Retinal pigment epithelial cell (primary cell): ENCODE data around the gene PHACTR3.
"Not testable (repeated sequence)": the region's sequence is repeated elsewhere in the genome, so short reads cannot be mapped to it uniquely, and the experiment has no call there.

Experiments
- DNase-seq: peaks from one replicate; pipeline ENCODE4 v3.0.0-alpha.2; 2010; ENCODE audit warnings: low read depth
- H3K4me3 ChIP-seq: 2 replicates; pipeline ENCODE4 v1.5.1; 2011; ENCODE audit warnings: mild to moderate bottlenecking, low read length, control low read depth, moderate library complexity
- CTCF ChIP-seq: conservative IDR thresholded peaks from 2 replicates; pipeline ENCODE4 v1.5.1; 2011; ENCODE audit warnings: low read depth, low read length, control low read depth, inconsistent platforms

Gene PHACTR3

GRCh38 chr20:59873409-59873808 lies 269.1 kb downstream of the PHACTR3 start:
- TF ChIP-seq CTCF: no peak
- DNase-seq: no peak
- H3K4me3 ChIP-seq: no peak overlapping the region

GRCh38 chr20:59880198-59880597 lies 275.9 kb downstream of the PHACTR3 start:
- DNase-seq: no peak
- H3K4me3 ChIP-seq: no peak overlapping the region
- TF ChIP-seq CTCF: no peak

GRCh38 chr20:59884494-59884893 lies 280.2 kb downstream of the PHACTR3 start:
- no peak for DNase-seq
- no peak for TF ChIP-seq CTCF

GRCh38 chr20:59888050-59888449 lies 283.7 kb downstream of the PHACTR3 start:
- TF ChIP-seq CTCF: no peak

More at GRCh38 chr20:59884494-59884893, 280.2 kb downstream of the PHACTR3 start:
- no peak overlapping the region for H3K4me3 ChIP-seq

GRCh38 chr20:59890035-59890434 lies 285.7 kb downstream of the PHACTR3 start:
- DNase-seq, H3K4me3 ChIP-seq: not testable (repeated sequence)

More at GRCh38 chr20:59888050-59888449, 283.7 kb downstream of the PHACTR3 start:
- no peak for DNase-seq
- H3K4me3 ChIP-seq: no peak overlapping the region

- no peak overlapping the region for H3K4me3 ChIP-seq
- no peak for DNase-seq
- no peak for TF ChIP-seq CTCF
These were observed 287.2 kb downstream of the PHACTR3 start for GRCh38 chr20:59891581-59891980.

GRCh38 chr20:59895908-59896307 lies 291.6 kb downstream of the PHACTR3 start:
- TF ChIP-seq CTCF: no peak
- DNase-seq: no peak
- H3K4me3 ChIP-seq: no peak overlapping the region
